OCI-LY1 (cell line): ENCODE results near the gene PLEKHG2.

Source experiments
- H2AFZ ChIP-seq: fragments of 200-600 bp; sonication (generic), shearing (Covaris generic); 2 replicates; pipeline ENCODE4 v1.6.0; 2014; ENCODE audit warnings: antibody characterized with exemption, mild to moderate bottlenecking, low read length
- H3F3A ChIP-seq: fragments of 200-600 bp; sonication (generic), shearing (Covaris generic); 2 replicates; pipeline ENCODE4 v1.6.0; 2014; ENCODE audit warnings: mild to moderate bottlenecking, antibody characterized with exemption, low read length, moderate library complexity; ENCODE audit not compliant: insufficient read depth
- H3K27ac ChIP-seq: fragments of 200-600 bp; sonication (generic); 2 replicates; pipeline ENCODE4 v1.5.1; 2014; ENCODE audit warnings: low read length, mixed run types, mild to moderate bottlenecking, low read depth; ENCODE audit not compliant: poor library complexity, severe bottlenecking
- H3K27me3 ChIP-seq: fragments of 200-600 bp; sonication (generic); 2 replicates; pipeline ENCODE4 v1.6.0; 2014; ENCODE audit warnings: antibody characterized with exemption, mild to moderate bottlenecking, low read length, moderate library complexity; ENCODE audit not compliant: insufficient read depth
- H3K36me3 ChIP-seq: fragments of 200-600 bp; sonication (generic); 2 replicates; pipeline ENCODE4 v1.6.1; 2014; ENCODE audit warnings: mild to moderate bottlenecking, antibody characterized with exemption, low read length, moderate library complexity, mixed read lengths; ENCODE audit not compliant: insufficient read depth
- H3K4me1 ChIP-seq: fragments of 200-600 bp; sonication (generic); 2 replicates; pipeline ENCODE4 v1.5.1; 2014; ENCODE audit warnings: mild to moderate bottlenecking, low read length, moderate library complexity; ENCODE audit not compliant: insufficient read depth, severe bottlenecking
- H3K4me2 ChIP-seq: fragments of 200-600 bp; sonication (generic), shearing (Covaris generic); 2 replicates; pipeline ENCODE4 v1.6.1; 2014; ENCODE audit warnings: low read length
- H3K4me3 ChIP-seq: fragments of 200-600 bp; sonication (generic); 2 replicates; pipeline ENCODE4 v1.5.1; 2014; ENCODE audit warnings: low read length, low read depth, mild to moderate bottlenecking, mixed read lengths; ENCODE audit not compliant: poor library complexity, severe bottlenecking
- H3K79me2 ChIP-seq: fragments of 200-600 bp; shearing (Covaris generic); 2 replicates; pipeline ENCODE4 v1.6.1; 2016; ENCODE audit warnings: mixed run types, low read length, mixed read lengths; ENCODE audit not compliant: insufficient read depth
- H3K9ac ChIP-seq: fragments of 200-600 bp; sonication (generic), shearing (Covaris generic); 2 replicates; pipeline ENCODE4 v1.6.1; 2014; ENCODE audit warnings: mild to moderate bottlenecking, low read length, mixed read lengths
- H3K9me2 ChIP-seq: fragments of 200-600 bp; sonication (generic), shearing (Covaris generic); 2 replicates; pipeline ENCODE4 v1.6.1; 2014; ENCODE audit warnings: low read depth, mild to moderate bottlenecking, low read length, mixed read lengths
- H3K9me3 ChIP-seq: fragments of 200-600 bp; shearing (Covaris generic); 2 replicates; pipeline ENCODE4 v1.6.1; 2014; ENCODE audit warnings: low read length, mixed read lengths
- H4K20me1 ChIP-seq: fragments of 200-600 bp; sonication (generic), shearing (Covaris generic); 2 replicates; pipeline ENCODE4 v1.6.0; 2016; ENCODE audit warnings: mild to moderate bottlenecking, low read length; ENCODE audit not compliant: insufficient read depth
- EZH2 ChIP-seq: fragments of 200-600 bp; sonication (generic), shearing (Covaris generic); IDR thresholded peaks from 2 replicates; pipeline ENCODE4 v1.8.0; 2017; ENCODE audit warnings: borderline replicate concordance, mixed run types, mild to moderate bottlenecking, antibody characterized with exemption, low read length, moderate library complexity, mixed read lengths
- TF ChIP-seq, protein P1 (sequence below): fragments of 200-600 bp; sonication (generic), shearing (Covaris generic); IDR thresholded peaks from 2 replicates; pipeline ENCODE4 v1.5.1; 2017; ENCODE audit warnings: mild to moderate bottlenecking, antibody characterized with exemption, low read length, moderate library complexity, mixed read lengths

Gene PLEKHG2

DNA sequence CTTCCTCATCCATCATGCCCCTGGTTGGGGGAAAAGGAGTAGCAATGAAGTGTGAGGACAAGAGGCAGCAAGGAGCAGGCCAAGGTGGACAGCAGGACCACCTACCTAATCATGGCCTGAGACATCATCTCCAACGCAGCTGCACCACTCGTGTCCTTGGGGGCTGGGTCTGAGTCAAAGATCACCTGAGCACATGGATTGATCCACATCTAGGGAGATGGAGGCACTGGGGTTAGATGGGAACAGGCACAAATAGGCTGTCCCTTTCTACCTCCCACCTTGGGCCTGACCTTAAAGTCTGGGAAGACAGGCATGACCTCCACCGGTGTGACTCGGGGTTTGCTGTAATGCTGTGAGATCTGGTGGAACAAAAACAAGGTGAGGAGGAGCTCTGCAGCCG, 23.8 kb upstream of the PLEKHG2 start:
- Histone ChIP-seq H3K4me1 (peaks cover 16% of the 10 kb centered on the region), H3K79me2 (no peaks in the 10 kb centered on the region), H3K9me3 (no peaks in the 10 kb centered on the region), H3K9me2 (no peaks in the 10 kb centered on the region), H3F3A (no peaks in the 10 kb centered on the region), H3K36me3 (peaks cover 58% of the 10 kb centered on the region), H3K27me3 (no peaks in the 10 kb centered on the region), H3K4me3 (no peak overlapping the region), H4K20me1 (no peaks in the 10 kb centered on the region), H3K4me2 (no peak overlapping the region), H3K27ac (no peak overlapping the region), H2AFZ (no peak overlapping the region), H3K9ac (no peak overlapping the region)
- TF ChIP-seq, protein P1, sequence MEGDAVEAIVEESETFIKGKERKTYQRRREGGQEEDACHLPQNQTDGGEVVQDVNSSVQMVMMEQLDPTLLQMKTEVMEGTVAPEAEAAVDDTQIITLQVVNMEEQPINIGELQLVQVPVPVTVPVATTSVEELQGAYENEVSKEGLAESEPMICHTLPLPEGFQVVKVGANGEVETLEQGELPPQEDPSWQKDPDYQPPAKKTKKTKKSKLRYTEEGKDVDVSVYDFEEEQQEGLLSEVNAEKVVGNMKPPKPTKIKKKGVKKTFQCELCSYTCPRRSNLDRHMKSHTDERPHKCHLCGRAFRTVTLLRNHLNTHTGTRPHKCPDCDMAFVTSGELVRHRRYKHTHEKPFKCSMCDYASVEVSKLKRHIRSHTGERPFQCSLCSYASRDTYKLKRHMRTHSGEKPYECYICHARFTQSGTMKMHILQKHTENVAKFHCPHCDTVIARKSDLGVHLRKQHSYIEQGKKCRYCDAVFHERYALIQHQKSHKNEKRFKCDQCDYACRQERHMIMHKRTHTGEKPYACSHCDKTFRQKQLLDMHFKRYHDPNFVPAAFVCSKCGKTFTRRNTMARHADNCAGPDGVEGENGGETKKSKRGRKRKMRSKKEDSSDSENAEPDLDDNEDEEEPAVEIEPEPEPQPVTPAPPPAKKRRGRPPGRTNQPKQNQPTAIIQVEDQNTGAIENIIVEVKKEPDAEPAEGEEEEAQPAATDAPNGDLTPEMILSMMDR = no peak
- TF ChIP-seq EZH2 = no peak

DNA sequence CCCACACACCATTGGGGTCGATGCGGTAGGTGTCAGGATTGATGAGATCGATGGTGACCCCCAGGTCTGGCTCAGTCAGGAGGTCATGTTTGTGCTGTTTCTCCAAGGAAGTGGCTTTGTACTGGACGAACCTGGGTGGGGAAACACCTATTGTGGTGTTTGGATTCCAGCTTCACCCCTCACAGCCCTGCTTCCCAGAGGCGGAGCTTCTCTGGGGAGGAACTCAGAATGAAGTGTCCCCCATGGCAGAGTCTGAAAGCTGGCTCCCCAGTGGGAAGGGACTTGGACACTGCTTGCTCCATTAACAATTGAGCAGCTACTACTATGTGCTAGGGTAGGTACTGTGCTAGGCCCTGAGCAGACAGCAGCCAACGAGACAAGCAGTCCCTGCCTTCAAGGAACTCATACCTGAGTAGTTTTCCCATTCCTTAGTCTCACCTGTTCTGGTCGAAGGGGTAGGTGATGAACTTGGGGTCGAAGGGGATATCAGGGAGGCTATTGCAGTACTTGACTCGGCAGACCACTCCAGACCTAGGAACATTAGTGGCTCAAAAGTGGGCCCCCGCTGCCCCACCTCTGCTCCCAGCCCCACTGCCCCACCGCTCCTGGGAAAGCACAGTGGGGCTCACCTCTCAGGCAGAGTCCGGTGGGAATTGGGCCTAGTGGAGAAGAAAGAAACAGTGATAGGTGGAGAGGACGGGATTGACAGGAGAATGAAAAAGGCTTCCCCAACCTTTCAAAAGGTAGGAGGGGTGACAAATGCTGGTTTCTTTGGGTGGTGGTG, 22.6 kb upstream of the PLEKHG2 start:
- no peaks in the 10 kb centered on the region for H3K27me3 ChIP-seq
- H3F3A ChIP-seq = no peaks in the 10 kb centered on the region
- no peaks in the 10 kb centered on the region for H3K9me3 ChIP-seq
- H3K4me1 ChIP-seq = peaks cover 16% of the 10 kb centered on the region
- H2AFZ ChIP-seq = no peak overlapping the region
- H3K36me3 ChIP-seq = peaks cover 56% of the 10 kb centered on the region
- no peaks in the 10 kb centered on the region for H3K9me2 ChIP-seq
- peak overlapping the region; percentile 82 for H3K4me3 ChIP-seq
- peak overlapping the region; percentile 73 for H3K4me2 ChIP-seq
- TF ChIP-seq, protein P1 = no peak
- no peak for TF ChIP-seq EZH2
- H3K9ac ChIP-seq = peak overlapping the region; percentile 88
- H3K79me2 ChIP-seq = no peaks in the 10 kb centered on the region
- H3K27ac ChIP-seq = no peak overlapping the region
- H4K20me1 ChIP-seq = no peaks in the 10 kb centered on the region

DNA sequence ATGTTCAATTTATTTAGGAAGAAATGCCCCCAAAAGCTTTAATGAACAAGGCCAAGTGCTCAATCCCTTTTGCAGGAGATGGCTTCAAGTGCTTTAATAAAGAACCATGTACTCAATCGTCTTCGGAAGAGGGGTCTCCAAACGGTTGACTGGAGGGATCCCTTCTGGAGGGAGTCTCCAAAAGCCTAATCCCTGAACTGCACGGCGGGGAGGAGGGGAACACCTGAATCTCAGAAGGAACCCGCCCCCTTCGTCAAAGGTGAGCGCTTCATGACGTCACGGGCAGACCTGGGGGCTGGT, 22.1 kb upstream of the PLEKHG2 start:
- peaks cover 16% of the 10 kb centered on the region for H3K4me1 ChIP-seq
- no peaks in the 10 kb centered on the region for H3K27me3 ChIP-seq
- TF ChIP-seq, protein P1 = no peak
- no peak for TF ChIP-seq EZH2
- H3K4me3 ChIP-seq = peak overlapping the region; percentile 82
- no peaks in the 10 kb centered on the region for H4K20me1 ChIP-seq
- H3F3A ChIP-seq = no peaks in the 10 kb centered on the region
- H3K4me2 ChIP-seq = peak overlapping the region; percentile 73
- peak overlapping the region; percentile 87 for H3K27ac ChIP-seq
- H3K9ac ChIP-seq = peak overlapping the region; percentile 88
- H3K79me2 ChIP-seq = no peaks in the 10 kb centered on the region
- no peaks in the 10 kb centered on the region for H3K9me2 ChIP-seq
- no peak overlapping the region for H2AFZ ChIP-seq
- H3K9me3 ChIP-seq = no peaks in the 10 kb centered on the region
- H3K36me3 ChIP-seq = peaks cover 55% of the 10 kb centered on the region
